GM18867 (cell line): ENCODE data around the gene SRD5A3.
A peak's percentile ranks its signal among the peaks of the same experiment; 100 is the strongest.
"Not testable (repeated sequence)": the region's sequence is repeated elsewhere in the genome, so short reads cannot be mapped to it uniquely, and the experiment has no call there.

Experiments
- ATAC-seq: cut with Tn5 transposase; IDR thresholded peaks from one replicate; pipeline ENCODE4 v1.9.1; 2021; ENCODE audit warnings: mild to moderate bottlenecking, moderate library complexity; ENCODE audit not compliant: unreplicated experiment

The SRD5A3 gene

GRCh38 chr4:55345054-55345453 is 988 bp upstream of the SRD5A3 start:
- no peak for ATAC-seq

- peak; percentile 2 for ATAC-seq
Observed at GRCh38 chr4:55346851-55347255, 811 bp downstream of the SRD5A3 start.

GRCh38 chr4:55347610-55348228 is 1.7 kb downstream of the SRD5A3 start:
- no peak for ATAC-seq

- no peak for ATAC-seq
Observed at GRCh38 chr4:55348466-55348865, 2.4 kb downstream of the SRD5A3 start.

- ATAC-seq: not testable (repeated sequence)
Observed at GRCh38 chr4:55350870-55351269, 4.8 kb downstream of the SRD5A3 start.

- ATAC-seq: no peak
Observed at GRCh38 chr4:55351824-55352223, 5.8 kb downstream of the SRD5A3 start.

- no peak for ATAC-seq
Observed at GRCh38 chr4:55352726-55353125, 6.7 kb downstream of the SRD5A3 start.

- not testable (repeated sequence) for ATAC-seq
Observed at GRCh38 chr4:55353228-55353747, 7.2 kb downstream of the SRD5A3 start.

- no peak for ATAC-seq
Observed at GRCh38 chr4:55354648-55355047, 8.6 kb downstream of the SRD5A3 start.

GRCh38 chr4:55355555-55355954 is 9.5 kb downstream of the SRD5A3 start:
- no peak for ATAC-seq

GRCh38 chr4:55356991-55357461 is 11.0 kb downstream of the SRD5A3 start:
- ATAC-seq: no peak

- ATAC-seq: no peak
Observed at GRCh38 chr4:55358246-55358645, 12.2 kb downstream of the SRD5A3 start.

- ATAC-seq: peak; percentile 90
Observed at GRCh38 chr4:55358668-55359067, 12.6 kb downstream of the SRD5A3 start.

GRCh38 chr4:55359397-55359916 is 13.4 kb downstream of the SRD5A3 start:
- ATAC-seq: no peak

- ATAC-seq: not testable (repeated sequence)
Observed at GRCh38 chr4:55362938-55363337, 16.9 kb downstream of the SRD5A3 start.

- no peak for ATAC-seq
Observed at GRCh38 chr4:55363691-55364351, 17.8 kb downstream of the SRD5A3 start.

GRCh38 chr4:55364691-55365344 is 18.8 kb downstream of the SRD5A3 start:
- no peak for ATAC-seq

GRCh38 chr4:55365345-55365728 is 19.3 kb downstream of the SRD5A3 start:
- ATAC-seq: no peak

GRCh38 chr4:55366621-55367020 is 20.6 kb downstream of the SRD5A3 start:
- ATAC-seq: no peak

- no peak for ATAC-seq
Observed at GRCh38 chr4:55367084-55367722, 21.2 kb downstream of the SRD5A3 start.

- ATAC-seq: no peak
Observed at GRCh38 chr4:55369968-55370367, 23.9 kb downstream of the SRD5A3 start.
